ENCODE measurements around the gene GRN. TPM values are rescaled to one million over a fixed set of nuclear protein-coding genes. Genes with fewer than 3 reads are reported as not detected.

The GRN gene
- total RNA-seq, 5 donors from 2014 or later (not counting 1 experiment from before 2014, with no cell fraction given): 21.0 to 48.3 (median 40.1) TPM

DNA sequence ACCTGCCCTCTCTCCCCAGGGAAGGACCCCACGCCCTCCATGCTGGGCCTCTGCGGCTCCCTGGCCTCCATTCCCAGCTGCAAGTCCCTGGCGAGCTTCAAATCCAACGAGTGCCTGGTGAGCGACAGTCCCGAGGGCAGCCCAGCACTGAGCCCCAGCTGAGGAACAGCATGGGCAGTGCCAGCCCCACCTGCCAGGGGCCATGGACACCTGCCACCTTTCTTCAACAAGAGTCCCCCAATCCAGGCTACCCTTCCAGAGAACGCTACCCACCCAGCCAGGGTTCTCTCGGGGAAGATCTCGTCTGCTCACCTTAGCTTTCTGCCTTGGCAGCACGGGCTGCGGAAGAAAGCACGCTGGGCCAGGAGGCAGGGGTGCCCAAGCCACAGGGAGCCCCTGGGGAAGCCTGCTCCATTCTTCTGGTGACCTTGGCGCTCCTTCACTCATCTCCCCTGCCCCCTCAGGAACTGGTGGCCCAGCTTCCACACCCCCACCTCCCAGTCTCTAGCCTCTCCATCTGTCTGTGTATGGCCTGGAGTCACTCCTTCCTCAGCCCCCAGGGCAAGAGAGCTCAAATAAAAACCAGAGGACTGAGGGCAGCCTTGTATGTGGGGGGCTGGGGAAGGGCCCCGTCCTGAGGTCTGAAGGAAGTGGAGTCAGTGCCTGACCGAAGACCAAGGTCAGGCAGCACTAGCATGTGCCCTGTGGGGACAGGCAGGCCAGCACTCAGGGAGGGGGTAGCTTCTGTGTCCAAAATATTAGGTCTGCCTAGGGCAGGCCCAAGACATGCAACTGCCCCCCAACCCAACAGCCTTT is 26.8 kb upstream of the GRN start:
- ChIA-PET POLR2A (interaction anchor here in 1 of 2 donors (0.5 kb wide), 1 partner anchor 94 kb away, joined by 5 read pairs; no protein-coding TSS in a partner anchor), CTCF (no interaction called here)
- Mint-ChIP-seq H3K4me1 (peaks cover 18 to 26% (median 24%) of the 10 kb centered on the region in 3 donors), H3K36me3 (peaks cover 5% of the 10 kb centered on the region), H3K9me3 (no peaks in the 10 kb centered on the region), H3K27me3 (peaks cover 22 to 38% of the 10 kb centered on the region in 2 donors), H3K27ac (no peak overlapping the region), H3K4me3 (no peak overlapping the region)
- Histone ChIP-seq H3K27me3 (replicated peaks in 1 of 2; ENCODE audit: control insufficient read depth in 2 of 2, extremely low read depth in 1 of 2, insufficient read depth in 2 of 2, low read length in 1 of 2) (peaks cover 6 to 44% of the 10 kb centered on the region in 2 experiments), H3K27ac (ENCODE audit: low read length) (no peak overlapping the region), H3K36me3 (ENCODE audit: control insufficient read depth in 2 of 2, extremely low read depth in 1 of 2, insufficient read depth in 1 of 2, low read length in 1 of 2) (peaks cover 10 to 23% of the 10 kb centered on the region in 2 donors), H3K9me3 (no peaks in the 10 kb centered on the region), H3K4me3 (ENCODE audit: control insufficient read depth in 1 of 2, extremely low read depth in 1 of 2, low read length in 1 of 2) (no peak overlapping the region), H3K4me1 (ENCODE audit: control insufficient read depth in 1 of 2, extremely low read depth in 1 of 2, insufficient read depth in 2 of 2, low read length in 2 of 2) (peaks cover 5 to 26% of the 10 kb centered on the region in 2 experiments)
- ATAC-seq (replicated peaks in 1 of 4) (no peak), DNase-seq (no peak)
- WGBS (ENCODE audit: insufficient coverage): 82% methylated on average over 13 of the region's 15 CpGs

DNA sequence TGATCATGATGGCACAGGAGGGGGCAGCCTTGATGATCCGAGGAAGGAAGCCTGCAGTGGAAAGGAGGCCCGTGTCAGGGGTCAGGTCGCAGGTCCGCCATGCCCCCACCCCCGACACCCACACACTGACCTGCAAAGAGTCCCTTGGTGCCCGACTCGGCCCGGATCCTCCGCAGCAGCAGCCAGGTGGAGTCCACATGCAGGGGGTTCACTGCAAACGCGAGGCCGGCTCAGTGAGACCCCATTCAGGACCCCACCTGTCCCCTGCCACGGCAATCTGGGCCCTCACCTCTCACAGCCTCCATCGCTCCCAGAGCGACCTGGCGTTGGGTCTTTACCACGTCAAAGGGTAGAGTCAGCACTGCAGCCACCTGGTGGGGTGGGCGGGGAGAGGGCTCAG is 25.0 kb upstream of the GRN start:
- peaks cover 7 to 33% of the 10 kb centered on the region in 2 experiments for H3K4me1 ChIP-seq (ENCODE audit: control insufficient read depth in 1 of 2, extremely low read depth in 1 of 2, insufficient read depth in 2 of 2, low read length in 2 of 2)
- ChIA-PET POLR2A (no interaction called here), CTCF (no interaction called here)
- H3K9me3 ChIP-seq: no peaks in the 10 kb centered on the region
- Mint-ChIP-seq H3K27me3 (peaks cover 15 to 29% of the 10 kb centered on the region in 2 donors), H3K27ac (no peak overlapping the region), H3K4me1 (peaks cover 19 to 30% (median 26%) of the 10 kb centered on the region in 3 donors), H3K4me3 (no peak overlapping the region), H3K9me3 (no peaks in the 10 kb centered on the region), H3K36me3 (peaks cover 5% of the 10 kb centered on the region)
- WGBS (ENCODE audit: insufficient coverage): 97% methylated on average over 11 of the region's 18 CpGs
- peaks cover 4 to 29% of the 10 kb centered on the region in 2 experiments for H3K27me3 ChIP-seq (replicated peaks in 1 of 2; ENCODE audit: control insufficient read depth in 2 of 2, extremely low read depth in 1 of 2, insufficient read depth in 2 of 2, low read length in 1 of 2)
- H3K27ac ChIP-seq (ENCODE audit: low read length): no peak overlapping the region
- H3K4me3 ChIP-seq (ENCODE audit: control insufficient read depth in 1 of 2, extremely low read depth in 1 of 2, low read length in 1 of 2): no peak overlapping the region
- ATAC-seq (replicated peaks in 1 of 4) (no peak), DNase-seq (no peak)
- H3K36me3 ChIP-seq (ENCODE audit: control insufficient read depth in 2 of 2, extremely low read depth in 1 of 2, insufficient read depth in 1 of 2, low read length in 1 of 2): peaks cover 10 to 23% of the 10 kb centered on the region in 2 donors

DNA sequence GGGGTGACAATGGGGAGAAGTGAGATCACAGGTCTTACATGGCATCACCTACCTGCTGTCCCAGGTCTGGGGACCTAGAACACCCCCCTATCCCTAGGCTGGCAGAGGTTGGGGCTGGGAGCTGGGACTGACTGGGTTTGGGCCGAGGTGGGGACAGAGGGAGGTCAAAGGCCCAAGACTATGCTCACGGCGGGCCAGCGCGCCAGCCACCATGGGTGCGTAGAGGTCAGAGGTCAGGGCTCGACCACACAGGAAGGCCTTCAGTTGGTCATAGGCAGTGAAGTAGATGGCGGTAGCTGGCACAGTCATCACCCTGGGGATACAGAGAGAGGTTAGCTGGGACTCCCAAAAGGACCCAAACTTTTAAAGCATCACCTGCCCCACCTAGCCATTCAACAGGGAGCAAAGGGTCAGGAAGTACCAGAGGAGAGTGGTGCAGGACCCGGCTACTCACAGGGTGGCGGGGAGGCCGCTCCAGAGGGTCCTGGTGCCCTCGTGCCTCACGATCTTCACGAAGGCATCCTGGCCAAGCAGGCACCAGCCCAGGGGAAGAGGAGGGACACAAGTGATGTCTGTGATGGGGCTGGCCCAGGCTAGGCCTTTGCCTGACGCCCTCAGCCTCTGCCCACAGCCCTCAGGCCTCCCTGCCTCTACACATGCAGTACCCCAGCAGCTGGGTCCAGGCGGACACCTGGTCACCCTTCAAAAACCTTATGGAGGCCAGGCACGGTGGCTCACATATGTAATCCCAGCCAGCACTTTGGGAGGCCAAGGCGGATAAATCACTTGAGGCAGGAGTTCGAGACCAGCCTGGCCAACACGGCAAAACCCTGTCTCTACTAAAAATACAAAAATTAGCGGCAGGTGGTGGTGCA is 23.6 kb upstream of the GRN start:
- Histone ChIP-seq H3K4me1 (ENCODE audit: control insufficient read depth in 1 of 2, extremely low read depth in 1 of 2, insufficient read depth in 2 of 2, low read length in 2 of 2) (peaks cover 4 to 35% of the 10 kb centered on the region in 2 experiments), H3K27ac (ENCODE audit: low read length) (no peak overlapping the region), H3K36me3 (ENCODE audit: control insufficient read depth in 2 of 2, extremely low read depth in 1 of 2, insufficient read depth in 1 of 2, low read length in 1 of 2) (peaks cover 10 to 23% of the 10 kb centered on the region in 2 donors), H3K27me3 (replicated peaks in 1 of 2; ENCODE audit: control insufficient read depth in 2 of 2, extremely low read depth in 1 of 2, insufficient read depth in 2 of 2, low read length in 1 of 2) (peaks cover 4 to 16% of the 10 kb centered on the region in 2 experiments), H3K4me3 (ENCODE audit: control insufficient read depth in 1 of 2, extremely low read depth in 1 of 2, low read length in 1 of 2) (no peak overlapping the region), H3K9me3 (no peaks in the 10 kb centered on the region)
- ATAC-seq (replicated peaks in 1 of 4) (no peak), DNase-seq (no peak)
- peaks cover 5% of the 10 kb centered on the region for H3K36me3 Mint-ChIP-seq
- no peak overlapping the region for H3K27ac Mint-ChIP-seq
- ChIA-PET CTCF (interaction anchor here in 1 of 2 donors (0.5 kb wide), 1 partner anchor 91 kb away, joined by 5 read pairs; no protein-coding TSS in a partner anchor), POLR2A (interaction anchor here in 1 of 2 donors (0.6 kb wide), 1 partner anchor 13 kb away, joined by 3 read pairs; the partner anchor contains the start of gene RUNDC3A)
- no peaks in the 10 kb centered on the region for H3K9me3 Mint-ChIP-seq
- peaks cover 5 to 17% of the 10 kb centered on the region in 2 donors for H3K27me3 Mint-ChIP-seq
- 86% methylated on average over 6 of the region's 21 CpGs for WGBS (ENCODE audit: insufficient coverage)
- H3K4me1 Mint-ChIP-seq: peaks cover 7 to 26% (median 20%) of the 10 kb centered on the region in 3 donors
- peak overlapping the region in 1 of 3 donors; percentile 17 for H3K4me3 Mint-ChIP-seq

DNA sequence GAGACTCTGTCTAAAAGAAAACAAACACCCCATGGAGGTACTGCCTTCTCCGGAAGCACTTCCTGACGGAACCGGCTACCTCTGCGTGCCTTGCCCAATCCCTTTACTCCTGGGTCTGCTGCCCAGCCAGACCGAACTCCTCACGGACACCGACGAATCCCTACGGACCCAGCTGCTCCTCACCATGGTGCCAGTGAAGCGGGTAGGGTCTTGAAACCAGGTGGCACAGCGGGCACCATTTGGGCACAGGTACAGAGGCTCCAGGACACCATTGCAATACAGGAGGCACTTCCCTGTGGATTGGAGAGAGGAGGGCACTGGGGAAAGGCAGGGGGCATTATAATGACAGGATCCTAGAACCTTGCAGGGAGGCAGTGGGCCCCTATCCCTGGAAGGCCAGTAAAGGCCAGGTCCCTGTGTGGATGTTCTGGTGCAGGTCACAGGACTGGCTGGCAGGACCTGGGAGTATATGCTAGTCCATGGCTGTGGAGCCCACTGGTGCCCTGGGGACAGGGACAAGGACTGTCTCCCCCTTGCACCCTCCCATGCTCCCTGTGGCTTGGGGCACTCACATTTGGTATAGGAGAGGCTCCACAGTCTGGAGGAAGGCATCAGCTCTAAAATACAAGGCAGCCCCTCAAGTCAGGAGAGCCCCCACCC is 22.7 kb upstream of the GRN start:
- Histone ChIP-seq H3K4me1 (ENCODE audit: control insufficient read depth in 1 of 2, extremely low read depth in 1 of 2, insufficient read depth in 2 of 2, low read length in 2 of 2) (peaks cover 4 to 40% of the 10 kb centered on the region in 2 experiments), H3K36me3 (ENCODE audit: control insufficient read depth in 2 of 2, extremely low read depth in 1 of 2, insufficient read depth in 1 of 2, low read length in 1 of 2) (peaks cover 10 to 23% of the 10 kb centered on the region in 2 donors), H3K9me3 (no peaks in the 10 kb centered on the region), H3K27me3 (replicated peaks in 1 of 2; ENCODE audit: control insufficient read depth in 2 of 2, extremely low read depth in 1 of 2, insufficient read depth in 2 of 2, low read length in 1 of 2) (peaks cover 0 to 8% of the 10 kb centered on the region in 2 experiments), H3K27ac (ENCODE audit: low read length) (no peak overlapping the region), H3K4me3 (ENCODE audit: control insufficient read depth in 1 of 2, extremely low read depth in 1 of 2, low read length in 1 of 2) (no peak overlapping the region)
- POLR2A ChIA-PET: no interaction called here
- WGBS (ENCODE audit: insufficient coverage): 98% methylated on average over 6 of the region's 11 CpGs
- Mint-ChIP-seq H3K27ac (no peak overlapping the region), H3K4me3 (peak overlapping the region in 2 of 3 donors; percentile 20 to 53), H3K27me3 (peaks cover 3 to 10% of the 10 kb centered on the region in 2 donors), H3K9me3 (no peaks in the 10 kb centered on the region), H3K36me3 (peaks cover 5% of the 10 kb centered on the region), H3K4me1 (peaks cover 12 to 29% (median 24%) of the 10 kb centered on the region in 3 donors)
- DNase-seq (no peak), ATAC-seq (replicated peaks in 1 of 4) (no peak)
- CTCF ChIA-PET: interaction anchor here in 1 of 2 donors (0.5 kb wide), 1 partner anchor 92 kb away, joined by 5 read pairs; no protein-coding TSS in a partner anchor

DNA sequence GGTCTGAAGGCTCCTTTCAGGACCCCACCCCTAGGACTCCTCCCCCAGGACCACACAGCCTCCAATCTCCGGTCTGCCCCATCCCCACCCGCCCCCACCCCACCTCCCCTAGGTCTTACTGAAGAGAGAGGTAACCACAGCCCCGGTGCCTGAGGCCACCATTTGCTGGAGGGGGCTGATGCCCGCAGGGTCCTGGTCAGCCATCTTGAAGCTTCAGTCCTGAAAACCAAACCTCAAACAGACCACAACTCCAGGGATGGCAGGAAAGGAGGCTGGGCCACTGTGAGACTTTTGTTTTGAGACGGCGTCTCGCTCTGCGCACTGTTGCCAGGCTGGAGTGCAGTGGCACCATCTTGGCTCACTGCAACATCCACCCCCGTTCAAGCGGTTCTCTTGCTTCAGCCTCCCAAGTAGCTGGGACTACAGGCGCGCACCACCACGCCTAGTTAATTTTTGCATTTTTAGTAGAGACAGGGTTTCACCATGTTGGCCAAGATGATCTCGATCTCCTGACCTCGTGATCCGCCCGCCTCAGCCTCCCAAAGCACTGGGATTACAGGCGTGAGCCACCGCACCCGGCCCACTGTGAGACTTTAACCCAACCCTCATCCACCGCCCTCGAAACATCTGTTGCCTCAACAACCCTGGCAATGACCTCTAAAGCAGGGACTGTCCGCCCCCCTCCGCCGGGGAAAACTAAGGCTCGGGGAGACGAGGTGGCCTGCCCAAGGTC is 21.6 kb upstream of the GRN start:
- Mint-ChIP-seq H3K36me3 (peaks cover 5% of the 10 kb centered on the region), H3K27ac (peak overlapping the region in 1 of 2 donors; percentile 58), H3K4me3 (peak overlapping the region; percentile 77 to 94 (median 81)), H3K27me3 (peaks cover 0 to under 1% of the 10 kb centered on the region in 2 donors), H3K4me1 (peaks cover 12 to 35% (median 28%) of the 10 kb centered on the region in 3 donors), H3K9me3 (no peaks in the 10 kb centered on the region)
- CTCF ChIA-PET: no interaction called here
- Histone ChIP-seq H3K4me1 (ENCODE audit: control insufficient read depth in 1 of 2, extremely low read depth in 1 of 2, insufficient read depth in 2 of 2, low read length in 2 of 2) (peaks cover 4 to 41% of the 10 kb centered on the region in 2 experiments), H3K9me3 (no peaks in the 10 kb centered on the region), H3K27ac (ENCODE audit: low read length) (no peak overlapping the region), H3K4me3 (ENCODE audit: control insufficient read depth in 1 of 2, extremely low read depth in 1 of 2, low read length in 1 of 2) (peak overlapping the region; percentile 78 to 87), H3K27me3 (replicated peaks in 1 of 2; ENCODE audit: control insufficient read depth in 2 of 2, extremely low read depth in 1 of 2, insufficient read depth in 2 of 2, low read length in 1 of 2) (no peaks in the 10 kb centered on the region), H3K36me3 (ENCODE audit: control insufficient read depth in 2 of 2, extremely low read depth in 1 of 2, insufficient read depth in 1 of 2, low read length in 1 of 2) (peaks cover 10 to 23% of the 10 kb centered on the region in 2 donors)
- DNase-seq (no peak), ATAC-seq (replicated peaks in 1 of 4) (no peak)
- POLR2A ChIA-PET: no interaction called here
- WGBS (ENCODE audit: insufficient coverage): 67% methylated on average over 17 of the region's 27 CpGs
